Measurements from ENCODE around the gene NDUFS2.

The NDUFS2 gene

GRCh38 chr1:161172349-161172748 is 29.8 kb upstream of the NDUFS2 start:
- TF ChIP-seq BHLHE40 (IDR thresholded peaks at IDR 0.05; ENCODE audit: borderline replicate concordance) = no peak
- no peak for TF ChIP-seq NFRKB (IDR thresholded peaks at IDR 0.05)
- no peak for TF ChIP-seq LEF1 (IDR thresholded peaks at IDR 0.05; ENCODE audit: borderline replicate concordance)
- TF ChIP-seq FOXK2 (IDR thresholded peaks at IDR 0.05) = no peak
- no peak for TF ChIP-seq PKNOX1 (IDR thresholded peaks at IDR 0.05)
- TF ChIP-seq TARDBP (IDR thresholded peaks at IDR 0.05) = no peak
- no peak for TF ChIP-seq CTBP1 (IDR thresholded peaks at IDR 0.05; ENCODE audit: borderline replicate concordance)
- TF ChIP-seq ZNF384 (IDR thresholded peaks at IDR 0.05) = no peak
- no peak for TF ChIP-seq SP1 (IDR thresholded peaks at IDR 0.05)
- no peak for TF ChIP-seq ARNT (IDR thresholded peaks at IDR 0.05)
- no peak for TF ChIP-seq FOXM1 (IDR thresholded peaks at IDR 0.05; ENCODE audit: borderline replicate concordance)
- TF ChIP-seq ELF4 (IDR thresholded peaks at IDR 0.05) = no peak
- TF ChIP-seq L3MBTL2 (conservative IDR thresholded peaks at IDR 0.05) = no peak
- TF ChIP-seq SUZ12 (IDR thresholded peaks at IDR 0.05) = no peak
- no peak for TF ChIP-seq HDGF (IDR thresholded peaks at IDR 0.05; ENCODE audit: borderline replicate concordance)
- no peak for DNase-seq (ENCODE audit: extremely low spot score)
- ChIA-PET POLR2A (interaction anchor here (1.3 kb wide), 1 partner anchor 10 kb away, joined by 3 read pairs; no protein-coding TSS in a partner anchor), CTCF (interaction anchor here (0.6 kb wide), 1 partner anchor 618 kb away, joined by 3 read pairs; no protein-coding TSS in a partner anchor)

GRCh38 chr1:161172776-161173376 is 29.3 kb upstream of the NDUFS2 start:
- TF ChIP-seq PKNOX1 (IDR thresholded peaks at IDR 0.05) (no peak), HDGF (IDR thresholded peaks at IDR 0.05; ENCODE audit: borderline replicate concordance) (no peak), FOXK2 (IDR thresholded peaks at IDR 0.05) (no peak), ZNF384 (IDR thresholded peaks at IDR 0.05) (no peak), TARDBP (IDR thresholded peaks at IDR 0.05) (no peak)
- CTCF ChIA-PET = interaction anchor here (0.6 kb wide), 1 partner anchor 618 kb away, joined by 3 read pairs; no protein-coding TSS in a partner anchor
- no peak for DNase-seq (ENCODE audit: extremely low spot score)
- POLR2A ChIA-PET = interaction anchor here (1.3 kb wide), 1 partner anchor 11 kb away, joined by 3 read pairs; no protein-coding TSS in a partner anchor

GRCh38 chr1:161173711-161174110 is 28.5 kb upstream of the NDUFS2 start:
- TF ChIP-seq CTBP1 (IDR thresholded peaks at IDR 0.05; ENCODE audit: borderline replicate concordance) = no peak
- TF ChIP-seq FOXK2 (IDR thresholded peaks at IDR 0.05) = no peak
- no peak for TF ChIP-seq ARNT (IDR thresholded peaks at IDR 0.05)
- no peak for TF ChIP-seq BHLHE40 (IDR thresholded peaks at IDR 0.05; ENCODE audit: borderline replicate concordance)
- no peak for TF ChIP-seq ZNF384 (IDR thresholded peaks at IDR 0.05)
- TF ChIP-seq FOXM1 (IDR thresholded peaks at IDR 0.05; ENCODE audit: borderline replicate concordance) = no peak
- TF ChIP-seq SUZ12 (IDR thresholded peaks at IDR 0.05) = no peak
- no peak for TF ChIP-seq NFRKB (IDR thresholded peaks at IDR 0.05)
- no peak for TF ChIP-seq TARDBP (IDR thresholded peaks at IDR 0.05)
- TF ChIP-seq SP1 (IDR thresholded peaks at IDR 0.05) = no peak
- no peak for TF ChIP-seq FOXA1 (IDR thresholded peaks at IDR 0.05)
- no peak for TF ChIP-seq PKNOX1 (IDR thresholded peaks at IDR 0.05)
- ChIA-PET POLR2A (no interaction called here), CTCF (no interaction called here)
- DNase-seq (ENCODE audit: extremely low spot score) = no peak

GRCh38 chr1:161174911-161175310 is 27.3 kb upstream of the NDUFS2 start:
- ChIA-PET POLR2A (no interaction called here), CTCF (interaction anchor here (2.3 kb wide), 1 partner anchor 9 kb away, joined by 7 read pairs; the partner anchor contains the start of gene PPOX)
- TF ChIP-seq L3MBTL2 (conservative IDR thresholded peaks at IDR 0.05) = no peak
- no peak for TF ChIP-seq NFRKB (IDR thresholded peaks at IDR 0.05)
- no peak for TF ChIP-seq FOXK2 (IDR thresholded peaks at IDR 0.05)
- no peak for DNase-seq (ENCODE audit: extremely low spot score)

GRCh38 chr1:161175771-161176453 is 26.3 kb upstream of the NDUFS2 start:
- ChIA-PET POLR2A (interaction anchor here (1.4 to 1.5 kb wide), 2 partner anchors 26 to 41 kb away, joined by 6 to 12 read pairs; partner anchors contain the start of gene NDUFS2), CTCF (interaction anchor here (2.3 kb wide), 1 partner anchor 10 kb away, joined by 7 read pairs; the partner anchor contains the start of gene PPOX)
- DNase-seq (ENCODE audit: extremely low spot score) = no peak
- no peak for TF ChIP-seq HDGF (IDR thresholded peaks at IDR 0.05; ENCODE audit: borderline replicate concordance)
- no peak for TF ChIP-seq CTBP1 (IDR thresholded peaks at IDR 0.05; ENCODE audit: borderline replicate concordance)
- TF ChIP-seq SP1 (IDR thresholded peaks at IDR 0.05) = no peak
- no peak for TF ChIP-seq NFRKB (IDR thresholded peaks at IDR 0.05)
- no peak for TF ChIP-seq BHLHE40 (IDR thresholded peaks at IDR 0.05; ENCODE audit: borderline replicate concordance)
- TF ChIP-seq L3MBTL2 (conservative IDR thresholded peaks at IDR 0.05) = no peak
- TF ChIP-seq ZNF384 (IDR thresholded peaks at IDR 0.05) = no peak
- no peak for TF ChIP-seq FOXM1 (IDR thresholded peaks at IDR 0.05; ENCODE audit: borderline replicate concordance)

GRCh38 chr1:161176468-161177111 is 25.6 kb upstream of the NDUFS2 start:
- ChIA-PET POLR2A (interaction anchor here (0.7 to 1.8 kb wide), 6 partner anchors 10 to 42 kb away, joined by 3 to 14 read pairs (median 6); partner anchors contain the start of genes ADAMTS4, NDUFS2, PPOX and UFC1), CTCF (interaction anchor here (2.3 kb wide), 1 partner anchor 11 kb away, joined by 7 read pairs; the partner anchor contains the start of gene PPOX)
- TF ChIP-seq ELF4 (IDR thresholded peaks at IDR 0.05) = no peak
- no peak for TF ChIP-seq FOXA1 (IDR thresholded peaks at IDR 0.05)
- TF ChIP-seq BHLHE40 (IDR thresholded peaks at IDR 0.05; ENCODE audit: borderline replicate concordance) = no peak
- no peak for TF ChIP-seq SP1 (IDR thresholded peaks at IDR 0.05)
- TF ChIP-seq SUZ12 (IDR thresholded peaks at IDR 0.05) = no peak
- no peak for TF ChIP-seq CTBP1 (IDR thresholded peaks at IDR 0.05; ENCODE audit: borderline replicate concordance)
- TF ChIP-seq FOXM1 (IDR thresholded peaks at IDR 0.05; ENCODE audit: borderline replicate concordance) = no peak
- TF ChIP-seq NFRKB (IDR thresholded peaks at IDR 0.05) = no peak
- no peak for TF ChIP-seq HDGF (IDR thresholded peaks at IDR 0.05; ENCODE audit: borderline replicate concordance)
- DNase-seq (ENCODE audit: extremely low spot score) = no peak

Data from HEK293T (cell line).